ENCODE results near the gene MAN1A1. TPM values are rescaled to one million over a fixed set of nuclear protein-coding genes. Genes with fewer than 3 reads are reported as not detected.

MAN1A1 gene
- total RNA-seq, 1 experiment from 2014 or later: 19.7 TPM

DNA sequence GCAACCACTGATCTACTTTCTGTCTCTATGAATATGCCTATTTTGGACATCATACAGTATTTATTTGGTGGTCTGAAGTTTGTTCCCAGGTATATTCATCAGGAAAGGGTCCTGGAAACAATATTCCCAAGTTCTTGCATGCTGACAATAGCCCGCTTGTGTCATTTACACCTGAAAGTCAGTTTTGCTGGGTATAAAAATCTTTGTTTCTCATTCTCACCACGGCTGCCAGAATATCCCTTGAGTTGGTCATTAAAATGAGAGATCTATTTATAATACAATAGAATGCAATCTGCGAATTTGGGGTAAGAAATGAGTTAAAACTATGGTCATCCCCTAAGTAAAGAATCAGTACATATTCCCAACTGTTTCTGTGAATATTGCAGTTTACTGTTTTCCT lies 79.0 kb downstream of the MAN1A1 start:
- no peak for DNase-seq (ENCODE audit: low read depth)

GRCh38 chr6:119269266-119270103 lies 80.1 kb downstream of the MAN1A1 start:
- DNase-seq (ENCODE audit: low read depth): no peak

GRCh38 chr6:119267126-119267905 lies 82.2 kb downstream of the MAN1A1 start:
- DNase-seq (ENCODE audit: low read depth): no peak

- no peak for DNase-seq (ENCODE audit: low read depth)
These were observed 84.6 kb downstream of the MAN1A1 start for GRCh38 chr6:119264854-119265397.

- no peak for DNase-seq (ENCODE audit: low read depth)
These were observed 86.9 kb downstream of the MAN1A1 start for GRCh38 chr6:119262612-119263011.

- DNase-seq (ENCODE audit: low read depth): no peak
These were observed 87.6 kb downstream of the MAN1A1 start for GRCh38 chr6:119261944-119262284.

- no peak for DNase-seq (ENCODE audit: low read depth)
These were observed 90.5 kb downstream of the MAN1A1 start for GRCh38 chr6:119259027-119259426.

DNA sequence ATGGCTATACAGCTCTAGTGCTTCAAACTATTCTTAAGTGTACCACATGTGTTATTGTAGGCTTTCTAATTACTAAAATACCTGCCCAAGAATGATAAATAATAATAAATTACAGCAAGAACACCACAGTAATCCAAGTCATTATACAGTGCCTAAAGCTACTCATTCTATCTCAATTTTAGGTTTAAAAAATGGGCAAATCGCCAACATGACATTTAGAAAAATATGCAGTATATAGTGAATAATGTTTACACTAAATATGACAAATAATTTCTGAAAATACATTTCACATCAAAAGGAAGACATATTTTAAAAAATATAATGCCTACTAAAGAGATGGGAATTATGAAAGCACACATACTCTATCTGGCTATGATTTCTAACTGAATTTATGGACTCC lies 91.8 kb downstream of the MAN1A1 start:
- DNase-seq (ENCODE audit: low read depth): no peak

DNA sequence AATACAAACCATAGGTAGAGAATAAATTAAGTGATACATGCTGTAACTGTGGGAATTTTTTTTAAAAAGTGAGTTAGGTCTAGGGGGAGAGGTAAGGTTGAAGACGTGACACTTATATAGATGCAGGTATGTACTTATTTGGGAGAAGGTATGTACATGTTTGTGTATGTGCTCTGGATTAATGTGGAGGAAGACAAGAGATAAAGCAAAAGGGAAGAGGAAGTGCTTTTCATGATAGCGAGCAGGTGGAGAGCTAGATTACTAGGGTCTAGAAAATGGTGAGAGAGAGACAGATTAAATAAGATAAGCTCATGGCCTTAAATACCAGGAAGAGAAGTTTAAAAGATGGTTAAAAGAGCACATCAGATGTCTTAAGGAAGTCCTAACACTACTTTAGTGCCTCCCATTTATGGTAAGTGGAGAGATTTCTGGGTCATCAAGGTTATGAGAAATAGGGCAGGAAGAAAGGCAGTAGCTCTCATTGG lies 92.5 kb downstream of the MAN1A1 start:
- DNase-seq (ENCODE audit: low read depth): no peak

GRCh38 chr6:119256392-119256791 lies 93.2 kb downstream of the MAN1A1 start:
- no peak for DNase-seq (ENCODE audit: low read depth)

DNA sequence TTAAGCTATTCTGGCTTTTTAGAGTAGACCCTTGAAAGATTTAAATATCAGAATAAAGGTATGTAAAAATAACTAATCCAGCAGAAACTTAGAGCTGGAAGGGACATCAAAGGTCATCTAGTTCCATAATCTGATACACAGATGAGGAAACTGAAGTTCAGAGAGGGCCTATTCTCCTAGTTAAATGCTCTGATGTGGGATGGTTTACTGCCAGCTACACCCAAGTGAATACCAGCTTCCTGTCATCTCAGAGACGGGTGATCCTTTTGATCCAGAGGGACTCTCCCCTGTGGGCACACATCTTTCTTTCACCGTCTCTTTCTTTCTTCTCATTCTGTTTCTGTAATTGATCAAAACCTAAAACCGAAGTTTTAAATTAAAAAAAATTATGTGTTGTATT lies 94.1 kb downstream of the MAN1A1 start:
- no peak for DNase-seq (ENCODE audit: low read depth)

DNA sequence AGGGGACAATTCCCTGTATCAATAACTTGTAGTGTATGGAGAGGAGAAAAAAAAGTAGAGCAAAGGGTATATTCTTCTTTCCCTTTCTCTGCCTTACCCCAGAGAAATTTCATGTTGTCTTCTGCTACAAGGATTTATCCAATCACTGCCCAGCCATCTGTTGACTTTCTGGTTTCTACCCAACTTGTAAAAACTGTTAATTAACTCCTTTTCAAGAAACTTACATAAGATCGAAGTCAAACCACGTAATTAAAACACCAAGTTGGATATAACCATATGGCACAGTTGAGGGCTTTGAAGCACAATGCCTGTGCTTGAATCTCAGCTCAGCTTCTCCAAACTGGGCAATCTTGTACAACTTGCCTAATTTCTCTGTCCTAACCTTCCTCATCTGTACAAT lies 99.5 kb downstream of the MAN1A1 start:
- DNase-seq (ENCODE audit: low read depth): no peak

- DNase-seq (ENCODE audit: low read depth): no peak
These were observed 100.2 kb downstream of the MAN1A1 start for GRCh38 chr6:119249319-119249718.

DNA sequence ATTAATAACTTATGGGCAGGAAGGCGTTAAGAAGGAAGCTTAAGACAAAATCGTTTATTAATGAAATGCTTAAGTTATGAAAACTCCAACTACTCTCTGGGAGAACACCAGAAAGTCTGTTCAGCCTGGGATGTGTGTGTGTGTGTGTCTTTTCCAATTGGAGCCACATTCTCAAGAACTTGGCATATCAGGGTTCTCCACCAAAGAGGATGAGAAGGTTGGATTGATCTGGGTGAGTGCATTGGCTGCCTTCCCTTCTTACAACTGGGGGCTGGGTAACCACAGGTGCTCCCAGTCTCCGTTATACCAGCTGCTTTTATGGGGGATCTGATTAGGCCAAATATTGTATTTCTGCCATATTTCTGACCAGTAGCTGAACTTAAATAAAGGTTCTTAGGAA lies 102.1 kb downstream of the MAN1A1 start:
- DNase-seq (ENCODE audit: low read depth): no peak

DNA sequence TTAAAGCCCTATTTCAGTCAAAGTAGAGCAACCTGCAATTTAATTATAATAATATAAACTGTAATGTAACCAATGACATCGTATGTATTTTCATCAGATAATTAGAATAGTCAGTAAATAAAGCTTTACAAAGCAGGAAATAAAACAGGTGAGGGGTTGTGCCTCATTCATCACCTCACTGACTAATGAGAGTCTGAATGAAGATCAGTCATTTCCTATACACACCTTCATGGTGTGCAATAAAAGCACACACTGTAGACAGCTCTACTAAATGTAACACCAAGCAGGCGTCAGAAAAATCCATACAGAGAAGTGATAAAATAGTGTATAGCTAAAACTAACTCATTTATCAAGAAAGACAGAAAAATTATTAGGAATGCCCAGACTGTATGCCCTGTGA lies 105.9 kb downstream of the MAN1A1 start:
- no peak for DNase-seq (ENCODE audit: low read depth)

- DNase-seq (ENCODE audit: low read depth): no peak
These were observed 106.5 kb downstream of the MAN1A1 start for GRCh38 chr6:119243037-119243436.

GRCh38 chr6:119241540-119242309 lies 107.8 kb downstream of the MAN1A1 start:
- no peak for DNase-seq (ENCODE audit: low read depth)

DNA sequence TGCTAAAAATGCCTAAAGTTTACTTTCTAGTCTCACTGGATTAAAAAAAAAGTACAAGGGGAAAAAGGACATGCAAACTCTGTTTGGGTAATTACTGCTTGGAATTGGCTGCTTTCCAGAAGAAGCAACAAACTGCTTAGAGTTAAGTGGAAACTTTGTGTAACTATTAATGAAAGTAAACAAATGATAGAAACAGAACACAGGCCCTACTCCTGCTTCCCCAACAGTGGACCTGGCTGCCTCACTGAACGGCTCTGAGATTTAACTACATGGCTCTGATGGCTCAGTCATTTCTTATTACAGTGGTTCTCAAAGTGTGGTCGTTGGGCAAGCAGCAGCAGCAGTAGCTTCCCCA lies 108.5 kb downstream of the MAN1A1 start:
- DNase-seq (ENCODE audit: low read depth): peak; percentile 24

- no peak for DNase-seq (ENCODE audit: low read depth)
These were observed 109.1 kb downstream of the MAN1A1 start for GRCh38 chr6:119240257-119241110.

DNA sequence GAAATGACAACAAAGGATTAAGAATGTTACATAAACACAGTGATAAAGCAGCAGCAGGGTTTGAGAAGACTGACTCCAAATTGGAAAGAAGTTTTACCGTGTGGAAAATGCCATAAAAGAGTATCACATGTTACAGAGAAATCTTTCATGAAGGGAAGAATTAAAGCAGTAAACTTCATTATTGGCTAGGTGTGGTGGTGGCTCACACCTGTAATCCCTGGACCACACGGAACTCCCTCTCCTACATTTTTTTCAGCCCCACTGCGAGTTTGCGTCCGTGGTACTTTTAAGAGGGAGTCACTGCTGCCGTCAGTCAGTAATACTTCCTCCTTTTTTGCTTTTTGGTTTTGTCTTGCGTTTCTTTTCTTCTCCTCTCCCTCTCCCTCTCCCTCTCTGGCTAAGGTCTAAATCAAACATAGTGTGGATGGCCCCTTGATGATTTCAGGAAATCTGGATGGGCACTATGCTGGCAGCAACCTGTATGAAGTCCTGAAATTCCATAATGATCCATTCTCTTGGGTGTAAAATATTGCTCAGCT lies 112.3 kb downstream of the MAN1A1 start:
- no peak for DNase-seq (ENCODE audit: low read depth)

GRCh38 chr6:119234941-119235340 lies 114.6 kb downstream of the MAN1A1 start:
- DNase-seq (ENCODE audit: low read depth): no peak
